Measurements from ENCODE around the gene PKP2. TPM values are rescaled to one million over a fixed set of nuclear protein-coding genes. Genes with fewer than 3 reads are reported as not detected.

Gene PKP2
- total and polyA plus RNA-seq, 2 of the 8 experiments (the other 6 are each of a cell fraction or from before 2014, with no cell fraction given): 9.6 to 44.8 TPM

- Histone ChIP-seq H3K4me1 (replicated peaks in 1 of 4; ENCODE audit: control insufficient read depth in 3 of 4, insufficient read depth in 4 of 4, low read length in 3 of 4) (peaks cover 8 to 20% (median 14%) of the 10 kb centered on the region in 4 experiments; a peak in 6 of 7 replicates), H2AK5ac (ENCODE audit: low read depth, low read length) (no peak overlapping the region), H3K27ac (ENCODE audit: low read depth, low read length) (no peak overlapping the region), H4K5ac (ENCODE audit: insufficient read length, low read depth, low read length) (no peak overlapping the region), H4K20me1 (replicated peaks in 1 of 2; ENCODE audit: control insufficient read depth in 1 of 2, insufficient read depth in 2 of 2, low read length in 2 of 2) (no peaks in the 10 kb centered on the region), H2BK5ac (ENCODE audit: low read depth, low read length) (no peak overlapping the region), H3K9ac (replicated peaks in 1 of 4; ENCODE audit: extremely low read depth in 1 of 4, low read depth in 3 of 4, low read length in 3 of 4) (no peak overlapping the region), H3K4ac (replicated peaks; ENCODE audit: insufficient read length, low read depth, low read length) (no peak overlapping the region), H3K14ac (ENCODE audit: insufficient read length) (no peak overlapping the region), H3K4me3 (ENCODE audit: extremely low read depth in 1 of 4, insufficient read depth in 2 of 4, low read depth in 3 of 4, low read length in 4 of 4) (no peak overlapping the region), H3K56ac (replicated peaks; ENCODE audit: insufficient read length, low read depth, low read length) (no peak overlapping the region), H2BK15ac (ENCODE audit: low read length) (no peak overlapping the region), H3K9me3 (ENCODE audit: insufficient read depth in 2 of 2, low read depth in 1 of 2, low read length in 1 of 2) (no peaks in the 10 kb centered on the region), H3K23ac (ENCODE audit: insufficient read length) (no peak overlapping the region), H3K27me3 (replicated peaks in 1 of 4; ENCODE audit: control insufficient read depth in 3 of 4, extremely low read depth in 1 of 4, insufficient read depth in 3 of 4, low read length in 3 of 4) (no peaks in the 10 kb centered on the region), H4K8ac (ENCODE audit: extremely low read depth, insufficient read depth, low read length) (no peak overlapping the region), H3K18ac (ENCODE audit: extremely low read depth, low read length) (no peak overlapping the region), H2BK120ac (replicated peaks; ENCODE audit: low read depth, low read length) (no peak overlapping the region), H2BK20ac (ENCODE audit: low read length) (no peak overlapping the region), H4K91ac (replicated peaks; ENCODE audit: insufficient read length, low read length) (no peak overlapping the region), H3K36me3 (ENCODE audit: control insufficient read depth in 2 of 4, insufficient read depth in 4 of 4, low read length in 3 of 4) (no peaks in the 10 kb centered on the region; a peak in 1 of 8 replicates), H3K79me2 (ENCODE audit: control insufficient read depth in 1 of 2, insufficient read depth in 2 of 2, low read length in 2 of 2) (peaks cover 0 to 41% of the 10 kb centered on the region in 2 experiments; a peak in 3 of 4 replicates), H2AFZ (ENCODE audit: low read length) (no peak overlapping the region), H3K23me2 (ENCODE audit: low read depth, low read length) (peaks cover 14% of the 10 kb centered on the region), H2BK12ac (ENCODE audit: low read depth, low read length) (no peak overlapping the region), H3K4me2 (ENCODE audit: insufficient read depth in 1 of 2, low read depth in 2 of 2, low read length in 2 of 2) (peak overlapping the region in 1 of 2 experiments; percentile 65; a peak in 2 of 4 replicates), H3K79me1 (ENCODE audit: low read depth, low read length) (no peaks in the 10 kb centered on the region)
- no peak for FAIRE-seq
- ChIA-PET POLR2A (ENCODE audit: partially characterized antibody) (no interaction called here), CTCF (ENCODE audit: partially characterized antibody) (no interaction called here)
- DNase-seq (ENCODE audit: low read depth in 1 of 2, low spot score in 2 of 2): no peak
- WGBS, 2 experiments (ENCODE audit: extremely low coverage in 1 of 2, insufficient coverage in 1 of 2, insufficient read length in 1 of 2, insufficient replicate concordance in 2 of 2, low coverage in 1 of 2, low lambda C conversion rate in 2 of 2, missing lambda C conversion rate in 1 of 2): 87% methylated on average over 2 of the region's 2 CpGs; no CpG with 5 or more reads in 1 of the 2 experiments
- TF ChIP-seq CHD1 (IDR thresholded peaks at IDR 0.05; ENCODE audit: low read depth, low read length): no peak
- no peak for TF ChIP-seq KDM1A (IDR thresholded peaks at IDR 0.05; ENCODE audit: borderline replicate concordance, low read length)
- TF ChIP-seq EP300 (IDR thresholded peaks at IDR 0.05; ENCODE audit: borderline replicate concordance in 1 of 2, low read depth in 2 of 2, low read length in 2 of 2): no peak
- TF ChIP-seq BRCA1 (IDR thresholded peaks at IDR 0.05; ENCODE audit: low read depth, low read length): no peak
- TF ChIP-seq KDM4A (IDR thresholded peaks at IDR 0.05; ENCODE audit: low read depth, low read length, severe bottlenecking): no peak
- TF ChIP-seq TAF7 (optimal IDR thresholded peaks at IDR 0.05; ENCODE audit: borderline replicate concordance, low read depth, low read length): no peak
- no peak for TF ChIP-seq RXRA (IDR thresholded peaks at IDR 0.05; ENCODE audit: insufficient read depth, low read depth, low read length)
- TF ChIP-seq JUND (IDR thresholded peaks at IDR 0.05; ENCODE audit: low read length): no peak
- TF ChIP-seq NRF1 (IDR thresholded peaks at IDR 0.05; ENCODE audit: low read depth, low read length): no peak
- TF ChIP-seq CHD2 (IDR thresholded peaks at IDR 0.05; ENCODE audit: low read length): no peak
- no peak for TF ChIP-seq CREB1 (IDR thresholded peaks at IDR 0.05)
- no peak for TF ChIP-seq RFX5 (IDR thresholded peaks at IDR 0.05; ENCODE audit: borderline replicate concordance, low read depth, low read length)
- no peak for TF ChIP-seq RNF2 (IDR thresholded peaks at IDR 0.05; ENCODE audit: borderline replicate concordance, low read depth, low read length, missing control alignments, poor library complexity, severe bottlenecking)
- TF ChIP-seq, protein P1, sequence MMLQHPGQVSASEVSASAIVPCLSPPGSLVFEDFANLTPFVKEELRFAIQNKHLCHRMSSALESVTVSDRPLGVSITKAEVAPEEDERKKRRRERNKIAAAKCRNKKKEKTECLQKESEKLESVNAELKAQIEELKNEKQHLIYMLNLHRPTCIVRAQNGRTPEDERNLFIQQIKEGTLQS (IDR thresholded peaks at IDR 0.05; ENCODE audit: insufficient read depth, low read depth, low read length): no peak
Measured at GRCh38 chr12:32894566-32894965, 2.0 kb downstream of the PKP2 start.
